GM21825 (cell line): ENCODE data around the gene SYTL3.

Experiments
- ATAC-seq: cut with Tn5 transposase; IDR thresholded peaks from one replicate; pipeline ENCODE4 v1.9.1; 2021; ENCODE audit warnings: mild to moderate bottlenecking, moderate library complexity; ENCODE audit not compliant: unreplicated experiment

Gene SYTL3

GRCh38 chr6:158715330-158716311, 65.8 kb downstream of the SYTL3 start:
- peak; percentile 56 for ATAC-seq

GRCh38 chr6:158717341-158718330, 67.8 kb downstream of the SYTL3 start:
- ATAC-seq, result peak; percentile 51

- ATAC-seq, result no peak
These were observed 68.7 kb downstream of the SYTL3 start for GRCh38 chr6:158718461-158719046.

- ATAC-seq, result no peak
These were observed 72.4 kb downstream of the SYTL3 start for GRCh38 chr6:158722176-158722729.

GRCh38 chr6:158725704-158726103, 75.8 kb downstream of the SYTL3 start:
- ATAC-seq, result no peak

GRCh38 chr6:158729906-158730540, 80.2 kb downstream of the SYTL3 start:
- no peak for ATAC-seq

- ATAC-seq, result no peak
These were observed 80.7 kb downstream of the SYTL3 start for GRCh38 chr6:158730541-158730907.

GRCh38 chr6:158735009-158735408, 85.2 kb downstream of the SYTL3 start:
- ATAC-seq, result no peak

GRCh38 chr6:158737082-158737709, 87.3 kb downstream of the SYTL3 start:
- ATAC-seq, result no peak

GRCh38 chr6:158737710-158738615, 88.1 kb downstream of the SYTL3 start:
- no peak for ATAC-seq

- no peak for ATAC-seq
These were observed 89.8 kb downstream of the SYTL3 start for GRCh38 chr6:158739673-158740072.

- ATAC-seq, result no peak
These were observed 93.3 kb downstream of the SYTL3 start for GRCh38 chr6:158743033-158743651.

GRCh38 chr6:158744986-158745430, 95.2 kb downstream of the SYTL3 start:
- ATAC-seq, result no peak

- no peak for ATAC-seq
These were observed 101.4 kb downstream of the SYTL3 start for GRCh38 chr6:158751224-158751623.

- no peak for ATAC-seq
These were observed 102.1 kb downstream of the SYTL3 start for GRCh38 chr6:158751921-158752320.

GRCh38 chr6:158752613-158753012, 102.8 kb downstream of the SYTL3 start:
- ATAC-seq, result no peak

GRCh38 chr6:158753811-158754210, 104.0 kb downstream of the SYTL3 start:
- no peak for ATAC-seq

- no peak for ATAC-seq
These were observed 104.9 kb downstream of the SYTL3 start for GRCh38 chr6:158754738-158755137.
